WERI-Rb-1 (cell line): ENCODE data around the gene MRPL42.

ENCODE experiments used
- DNase-seq: peaks from one replicate; pipeline ENCODE4 v3.0.0-alpha.2; 2020
- H3K27ac ChIP-seq: fragments of 250-450 bp; sonication (Bioruptor Pico); 2 replicates; pipeline ENCODE4 v1.5.1; 2020; ENCODE audit warnings: mild to moderate bottlenecking, moderate library complexity
- H3K27me3 ChIP-seq: fragments of 250-450 bp; sonication (Bioruptor Pico); 2 replicates; pipeline ENCODE4 v1.5.1; 2021; ENCODE audit warnings: mild to moderate bottlenecking, low read depth, moderate library complexity; ENCODE audit not compliant: insufficient read depth, severe bottlenecking
- H3K36me3 ChIP-seq: fragments of 250-450 bp; sonication (Bioruptor Pico); 2 replicates; pipeline ENCODE4 v1.5.1; 2020; ENCODE audit warnings: mild to moderate bottlenecking, moderate library complexity
- H3K4me3 ChIP-seq: 2 replicates; pipeline ENCODE4 v1.5.1; 2011; ENCODE audit warnings: low read depth, mild to moderate bottlenecking, control low read depth, low read length
- H3K9me3 ChIP-seq: fragments of 250-450 bp; sonication (Bioruptor Pico); 2 replicates; pipeline ENCODE4 v1.5.1; 2021; ENCODE audit warnings: mild to moderate bottlenecking, moderate library complexity; ENCODE audit not compliant: severe bottlenecking
- CTCF ChIP-seq: IDR thresholded peaks from 2 replicates; pipeline ENCODE4 v1.5.1; 2011; ENCODE audit warnings: low read depth, mild to moderate bottlenecking, control low read depth, inconsistent platforms, low read length

MRPL42 gene

GRCh38 chr12:93518725-93519124 is 51.4 kb downstream of the MRPL42 start:
- Histone ChIP-seq H3K27ac (no peak overlapping the region), H3K36me3 (no peaks in the 10 kb centered on the region), H3K9me3 (no peaks in the 10 kb centered on the region), H3K27me3 (no peaks in the 10 kb centered on the region), H3K4me3 (no peak overlapping the region)
- TF ChIP-seq CTCF, result no peak
- DNase-seq, result no peak

GRCh38 chr12:93519859-93520258 is 52.5 kb downstream of the MRPL42 start:
- no peak overlapping the region for H3K4me3 ChIP-seq
- H3K36me3 ChIP-seq, result no peaks in the 10 kb centered on the region
- no peak overlapping the region for H3K27ac ChIP-seq
- no peaks in the 10 kb centered on the region for H3K27me3 ChIP-seq
- TF ChIP-seq CTCF, result no peak
- DNase-seq, result no peak
- no peaks in the 10 kb centered on the region for H3K9me3 ChIP-seq

- no peaks in the 10 kb centered on the region for H3K27me3 ChIP-seq
- H3K9me3 ChIP-seq, result no peaks in the 10 kb centered on the region
- no peak overlapping the region for H3K4me3 ChIP-seq
- H3K36me3 ChIP-seq, result no peaks in the 10 kb centered on the region
- no peak for TF ChIP-seq CTCF
- H3K27ac ChIP-seq, result no peak overlapping the region
- no peak for DNase-seq
Observed at GRCh38 chr12:93520454-93520853, 53.1 kb downstream of the MRPL42 start.

- Histone ChIP-seq H3K27me3 (no peaks in the 10 kb centered on the region), H3K36me3 (no peaks in the 10 kb centered on the region), H3K27ac (no peak overlapping the region), H3K4me3 (no peak overlapping the region), H3K9me3 (no peaks in the 10 kb centered on the region)
- no peak for DNase-seq
- no peak for TF ChIP-seq CTCF
Observed at GRCh38 chr12:93521225-93522080, 54.1 kb downstream of the MRPL42 start.

- Histone ChIP-seq H3K27ac (no peak overlapping the region), H3K4me3 (no peak overlapping the region), H3K9me3 (no peaks in the 10 kb centered on the region), H3K27me3 (no peaks in the 10 kb centered on the region), H3K36me3 (no peaks in the 10 kb centered on the region)
- DNase-seq, result no peak
- no peak for TF ChIP-seq CTCF
Observed at GRCh38 chr12:93524386-93525133, 57.2 kb downstream of the MRPL42 start.
